GM08714 (cell line): ENCODE measurements around the gene IER5.

Experiments
- H3K4me3 ChIP-seq: fragments of 200-500 bp; sonication (Bioruptor generic); 2 replicates; pipeline ENCODE4 v1.5.1; 2014; ENCODE audit warnings: mild to moderate bottlenecking, low read length, inconsistent platforms
- ZNF274 ChIP-seq: IDR thresholded peaks from 2 replicates; pipeline ENCODE4 v1.6.1; 2012; ENCODE audit warnings: mild to moderate bottlenecking, low read depth, low read length

The IER5 gene

DNA sequence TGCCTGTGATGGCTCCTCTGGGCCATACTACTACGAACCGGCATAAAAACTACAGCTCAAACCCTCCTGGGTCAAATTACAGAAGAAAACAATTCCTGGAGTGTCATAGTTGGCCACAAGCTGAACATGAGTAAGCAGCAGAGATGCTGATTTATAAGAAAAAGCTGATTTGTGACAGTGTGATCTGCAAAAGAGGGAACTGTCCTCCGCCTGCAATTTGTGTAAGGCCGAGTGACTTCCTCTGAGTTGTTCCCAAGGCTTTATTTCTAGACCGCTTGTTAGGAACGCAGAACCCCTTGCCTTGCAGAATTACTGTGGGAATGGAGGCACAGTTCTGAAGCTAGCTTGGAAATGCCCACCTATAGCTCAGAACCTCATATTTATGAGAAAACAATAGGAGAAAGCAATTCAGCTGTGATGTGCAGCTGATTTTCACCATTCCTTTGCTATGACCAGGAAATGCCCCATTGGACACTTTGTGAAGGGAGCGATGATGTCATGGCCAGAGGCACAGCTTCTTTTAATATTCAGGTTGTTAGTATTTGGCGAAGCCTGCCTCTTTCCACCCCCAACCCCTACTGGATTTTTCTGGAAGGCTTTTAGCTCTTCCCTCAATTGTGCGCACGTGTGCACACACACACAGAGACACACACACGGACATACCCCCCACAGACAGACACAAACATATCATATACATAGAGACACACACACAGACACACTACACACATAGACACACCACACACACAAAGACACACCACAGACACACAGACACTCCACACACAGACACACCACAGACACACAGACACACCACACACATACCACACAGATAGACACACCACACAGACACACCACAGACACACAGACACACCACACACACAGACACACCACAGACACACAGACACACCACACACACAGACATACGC lies 47.6 kb downstream of the IER5 start:
- H3K4me3 ChIP-seq, result no peak overlapping the region; the same call in 1 of the 2 replicates
- no peak for TF ChIP-seq ZNF274

DNA sequence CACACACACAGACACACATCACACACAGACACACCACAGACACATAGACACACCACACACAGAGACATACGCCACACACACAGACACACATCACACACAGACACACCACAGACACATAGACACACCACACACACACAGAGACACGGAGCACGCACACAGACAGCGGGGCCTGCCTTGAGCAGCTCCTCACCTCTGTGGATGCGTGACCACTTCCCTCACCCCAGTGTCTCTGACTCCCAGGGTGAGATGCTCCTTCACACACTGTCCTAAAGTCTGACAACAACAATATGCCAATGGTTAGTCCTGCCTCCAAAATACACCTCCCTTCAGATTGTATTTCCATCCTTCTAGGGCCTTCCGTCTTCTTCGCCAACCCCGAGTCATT lies 48.2 kb downstream of the IER5 start:
- H3K4me3 ChIP-seq, result no peak overlapping the region
- no peak for TF ChIP-seq ZNF274

DNA sequence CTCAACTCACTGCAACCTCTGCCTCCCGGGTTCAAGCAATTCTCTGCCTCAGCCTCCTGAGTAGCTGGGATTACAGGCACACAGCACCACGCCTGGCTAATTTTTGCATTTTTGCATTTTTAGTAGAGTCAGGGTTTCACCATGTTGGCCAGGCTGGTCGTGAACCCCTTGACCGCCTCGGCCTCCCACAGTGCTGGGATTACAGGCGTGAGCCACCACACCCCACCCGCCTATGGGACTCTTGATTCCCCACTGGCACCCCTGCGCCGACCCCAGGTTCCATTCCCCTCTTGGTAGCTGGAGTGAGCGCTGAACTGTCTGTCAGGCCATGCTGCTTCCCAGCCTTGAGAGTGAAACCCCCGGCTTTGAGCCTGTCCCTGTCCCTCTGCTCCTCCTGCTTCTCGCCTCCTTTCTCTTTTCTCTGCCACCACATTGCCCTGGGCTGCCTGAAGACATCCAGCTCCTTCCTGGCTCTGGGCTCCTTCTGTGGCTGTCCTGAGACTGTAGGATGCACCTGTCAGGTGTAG lies 48.8 kb downstream of the IER5 start:
- no peak for TF ChIP-seq ZNF274
- H3K4me3 ChIP-seq, result no peak overlapping the region

DNA sequence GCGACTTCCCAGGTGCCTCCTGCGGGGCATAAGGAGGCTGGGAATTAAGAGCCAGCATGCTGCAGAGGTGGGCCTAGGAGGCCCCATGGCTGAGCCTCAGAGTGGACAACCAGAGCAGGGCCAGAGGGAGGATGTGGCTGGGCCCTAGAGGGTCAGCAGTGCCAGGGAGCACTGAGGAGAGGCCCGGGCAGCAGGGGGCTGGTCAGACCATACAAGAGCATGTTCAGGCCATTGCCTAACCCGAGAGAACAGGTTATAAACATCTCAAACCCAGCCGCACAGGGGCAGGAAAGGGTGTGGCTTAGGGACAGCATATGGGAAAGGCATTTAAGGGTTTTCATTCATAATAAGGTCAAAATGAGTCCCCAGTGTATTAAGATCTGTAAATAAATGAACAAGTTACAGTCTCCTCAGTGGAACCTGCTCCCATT lies 51.1 kb downstream of the IER5 start:
- H3K4me3 ChIP-seq, result no peak overlapping the region
- no peak for TF ChIP-seq ZNF274

DNA sequence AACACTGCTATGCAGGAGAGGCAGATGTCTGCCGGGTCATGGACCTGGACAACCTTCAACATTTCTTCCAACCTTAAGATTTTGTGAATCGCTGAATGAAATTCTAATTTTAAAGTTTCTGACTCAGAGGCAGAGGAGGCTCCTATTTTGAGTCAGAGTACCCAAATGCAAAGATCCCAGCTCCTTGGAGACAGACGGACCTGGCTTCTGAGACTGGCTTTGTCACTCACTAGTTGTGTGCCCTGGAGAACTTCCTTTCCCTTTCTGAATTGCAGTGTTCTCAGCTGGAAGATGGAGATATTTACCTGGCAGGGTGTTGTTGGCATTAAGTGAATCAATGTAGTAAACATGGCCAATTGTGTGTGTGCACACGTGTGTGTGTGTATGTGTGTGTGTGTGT lies 51.9 kb downstream of the IER5 start:
- H3K4me3 ChIP-seq, result no peak overlapping the region

DNA sequence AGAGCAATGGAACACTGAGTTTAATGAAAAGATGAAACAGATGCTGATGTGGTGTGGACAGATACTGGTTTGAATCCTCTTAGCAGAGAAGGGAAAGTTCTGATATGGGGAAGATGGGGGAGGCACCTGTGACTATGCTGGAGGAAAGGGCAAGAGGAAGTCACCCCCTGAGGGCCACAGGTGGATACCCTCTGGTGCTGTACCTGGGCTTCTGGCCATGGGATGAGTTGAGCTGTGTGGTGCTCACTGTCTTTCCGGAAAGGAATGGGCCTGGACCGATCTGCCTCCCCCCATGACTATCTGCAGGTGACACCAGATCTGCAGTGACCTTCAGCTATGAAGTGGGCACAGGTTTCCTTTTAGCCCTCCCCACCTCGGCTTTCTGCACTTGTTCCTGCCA lies 52.4 kb downstream of the IER5 start:
- no peak for TF ChIP-seq ZNF274
- H3K4me3 ChIP-seq, result no peak overlapping the region

More for the DNA sequence above, 51.9 kb downstream of the IER5 start:
- no peak for TF ChIP-seq ZNF274

DNA sequence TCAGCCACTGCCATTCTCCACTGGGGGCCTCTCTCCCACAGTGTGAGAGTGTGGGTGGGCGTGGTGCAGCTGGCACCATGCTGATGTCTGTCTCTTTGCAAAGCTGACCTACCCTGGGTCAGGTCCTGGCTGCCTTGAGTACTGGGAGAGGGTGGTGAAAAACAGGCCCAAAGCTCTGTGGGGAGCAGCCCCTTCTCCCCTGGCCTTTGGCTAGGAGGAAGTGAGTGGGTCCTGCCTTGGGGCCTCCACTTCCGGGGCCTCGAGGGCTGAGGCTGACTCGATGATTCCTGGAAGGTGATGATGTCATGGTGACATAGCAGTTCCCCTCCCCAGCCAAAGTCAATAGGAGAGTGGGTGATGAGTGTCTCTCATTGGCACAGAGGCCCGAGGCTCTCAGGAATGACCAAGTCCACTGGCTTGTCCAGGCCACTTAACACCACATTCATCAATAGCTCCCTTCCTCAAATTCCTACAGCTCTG lies 53.0 kb downstream of the IER5 start:
- H3K4me3 ChIP-seq, result no peak overlapping the region
- TF ChIP-seq ZNF274, result no peak
